HG02678 (cell line): ENCODE data around the gene CTCFL.

Experiments used
- ATAC-seq: cut with Tn5 transposase; IDR thresholded peaks from one replicate; pipeline ENCODE4 v1.9.1; 2021; ENCODE audit warnings: mild to moderate bottlenecking, moderate library complexity; ENCODE audit not compliant: unreplicated experiment

The CTCFL gene

DNA sequence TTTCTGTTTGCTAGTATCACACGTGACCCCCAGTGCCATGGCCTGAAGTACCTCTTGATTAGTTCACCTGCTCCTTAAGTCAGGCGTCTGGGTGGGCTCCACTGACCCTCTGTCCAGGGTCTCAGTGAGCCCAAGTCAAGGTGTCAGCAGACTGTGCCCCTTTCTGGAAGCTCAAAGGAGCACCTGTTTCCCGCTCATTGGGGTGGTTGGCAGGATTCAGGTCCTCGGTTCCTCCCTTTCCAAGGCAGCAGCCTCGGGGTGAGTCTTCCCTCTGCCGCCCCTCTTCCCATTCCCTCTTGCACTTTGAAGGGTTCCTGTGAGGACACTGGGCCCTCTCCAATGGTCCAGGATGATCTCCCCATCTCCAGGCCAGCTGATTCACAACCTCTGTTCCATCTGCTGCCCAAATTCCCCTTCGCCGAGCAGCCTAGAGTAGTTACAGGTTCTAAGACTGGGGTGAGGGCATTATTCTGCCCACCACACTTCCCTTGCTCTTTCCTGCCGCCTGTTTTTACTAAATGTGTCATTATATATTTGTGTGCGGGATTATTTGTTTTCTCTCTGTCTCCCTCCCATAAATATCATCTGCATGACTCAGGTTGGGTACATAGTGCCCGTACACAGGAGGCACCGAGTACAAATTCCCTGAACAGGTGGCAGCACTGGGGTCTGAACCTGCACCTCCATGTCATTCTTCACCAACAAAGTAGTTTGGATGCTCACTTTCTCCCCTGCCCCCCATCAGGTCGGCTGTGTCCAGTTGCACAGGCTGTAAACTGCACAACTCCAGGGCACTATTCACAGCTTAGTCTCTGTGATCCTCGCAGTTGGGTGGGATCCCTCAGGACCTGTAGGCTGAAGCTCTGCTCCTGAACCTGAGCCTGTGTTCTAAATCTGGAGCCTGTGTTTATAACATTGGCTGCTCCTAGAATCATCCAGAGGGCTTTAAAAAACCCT is 75.3 kb downstream of the CTCFL start:
- no peak for ATAC-seq

DNA sequence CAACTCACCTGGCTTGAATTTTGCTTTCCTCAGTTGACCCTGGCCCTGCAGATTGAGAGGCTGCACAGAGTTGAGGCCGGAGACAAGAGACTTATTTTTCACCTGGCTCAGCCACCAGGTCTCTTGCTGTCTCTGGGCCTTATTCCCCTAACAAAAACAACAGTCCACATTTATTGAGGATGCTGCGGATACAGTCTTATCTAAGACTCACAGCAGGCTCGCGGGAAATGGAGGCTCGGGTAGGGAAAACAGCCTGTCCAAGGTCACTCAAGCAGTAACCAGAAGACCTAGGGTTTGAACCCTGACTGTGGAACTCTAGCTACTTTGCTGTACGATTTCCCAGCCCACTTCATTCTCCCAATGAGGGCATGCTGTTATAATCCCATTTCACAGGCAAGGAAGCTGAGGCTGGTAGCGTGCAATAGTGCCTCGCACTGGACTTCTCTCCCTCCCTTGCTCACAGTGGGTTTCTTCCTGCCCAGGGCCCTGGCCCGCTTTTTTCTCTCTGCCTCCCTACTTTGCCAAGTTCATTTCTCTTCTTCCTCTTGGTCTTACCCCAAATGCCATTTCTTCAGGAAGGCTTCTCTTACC is 76.1 kb downstream of the CTCFL start:
- no peak for ATAC-seq
